Measurements from ENCODE around the gene LAG3.

Gene LAG3

DNA sequence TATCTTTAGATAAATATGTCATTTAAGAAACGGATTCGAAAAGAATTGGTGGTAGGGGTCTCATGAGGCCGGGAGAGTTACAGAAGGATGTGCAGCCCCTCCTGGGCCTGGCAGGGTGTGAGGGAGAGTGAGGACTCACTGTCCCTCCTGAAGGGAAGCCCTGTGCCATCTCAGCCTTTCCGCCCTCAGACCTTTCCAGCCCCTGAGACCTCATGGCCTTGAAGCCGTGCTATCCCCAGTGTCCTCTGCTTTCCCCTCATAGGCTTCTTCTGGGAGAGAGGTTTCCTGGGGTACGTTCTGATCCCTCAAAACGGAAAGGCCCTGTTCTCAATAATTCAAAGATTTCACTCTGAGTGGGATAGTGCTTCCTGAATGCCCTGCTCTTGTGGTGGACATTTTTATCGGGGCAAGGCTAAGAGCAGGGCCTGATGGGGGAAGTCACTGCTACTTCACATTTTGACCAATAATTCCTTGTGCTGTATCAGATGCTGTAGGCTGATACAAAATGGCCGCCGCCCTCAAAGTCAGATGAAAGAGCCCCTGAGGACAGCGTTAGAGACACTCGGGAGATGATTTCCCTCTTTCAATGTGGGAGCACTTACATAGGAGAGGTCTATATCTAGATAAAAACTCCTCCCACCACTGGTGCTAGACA lies 18.3 kb downstream of the LAG3 start:
- no peak for DNase-seq

DNA sequence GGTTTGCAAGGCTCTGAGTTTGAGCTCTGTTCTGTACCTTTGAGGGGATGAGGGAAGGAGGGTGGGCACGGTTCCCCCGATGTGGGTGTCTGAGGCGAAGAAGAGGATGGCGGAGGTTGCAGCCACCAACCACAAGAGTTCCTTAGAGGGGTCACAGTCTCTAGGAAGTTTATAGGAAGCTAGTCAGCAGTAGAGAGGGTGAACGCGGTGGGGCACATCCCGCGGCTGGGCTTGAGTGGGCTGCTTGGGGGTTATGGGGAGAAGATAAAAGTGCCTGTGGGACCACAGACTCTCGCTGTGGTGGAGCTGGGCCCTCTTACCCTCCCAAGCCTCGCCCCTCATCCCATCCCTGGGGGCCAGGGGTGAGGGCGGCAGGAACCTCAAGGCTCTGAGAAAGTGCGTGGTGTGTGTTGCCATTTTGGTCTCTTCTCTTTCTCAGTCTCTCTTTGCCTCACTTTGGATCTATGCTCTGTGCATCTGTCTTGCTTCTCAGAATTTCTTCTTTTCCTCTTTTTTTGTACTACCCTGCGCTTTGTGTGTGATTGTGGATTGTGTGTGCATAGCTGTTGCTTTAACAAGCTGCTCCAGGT lies 19.7 kb downstream of the LAG3 start:
- DNase-seq: no peak

DNA sequence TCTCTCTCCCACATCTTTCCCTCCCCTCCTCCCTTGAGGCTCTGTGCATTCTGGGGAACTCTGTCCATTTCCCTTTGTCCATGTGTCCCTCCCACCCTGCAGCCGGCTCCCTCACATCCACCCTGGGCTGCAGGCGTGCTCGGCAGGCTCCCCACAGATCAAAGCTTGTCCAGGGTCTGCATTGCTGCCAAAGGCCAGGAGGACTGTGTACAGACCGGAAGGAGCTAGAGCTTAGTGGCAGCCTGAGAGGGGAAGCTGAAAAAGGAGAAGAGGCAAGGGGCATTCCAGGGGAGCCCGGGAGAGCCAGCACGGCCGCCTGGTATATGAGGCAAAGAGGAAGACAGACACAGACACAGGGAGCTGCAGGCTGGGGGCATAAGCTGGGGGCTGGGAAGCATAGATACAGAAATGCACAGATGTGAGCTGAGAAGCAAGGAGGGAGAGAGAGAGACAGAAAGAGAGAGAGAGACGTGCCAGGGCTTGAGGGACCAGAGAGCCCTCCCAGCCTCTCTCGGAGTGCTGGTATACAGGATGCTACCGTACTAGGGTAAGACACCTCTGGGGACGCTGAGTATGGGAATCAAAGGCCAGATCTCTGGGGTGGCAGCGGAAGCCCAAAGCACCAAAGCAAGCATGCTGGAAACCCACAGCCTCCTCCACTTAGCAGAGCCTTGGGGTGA lies 20.3 kb downstream of the LAG3 start:
- no peak for DNase-seq

DNA sequence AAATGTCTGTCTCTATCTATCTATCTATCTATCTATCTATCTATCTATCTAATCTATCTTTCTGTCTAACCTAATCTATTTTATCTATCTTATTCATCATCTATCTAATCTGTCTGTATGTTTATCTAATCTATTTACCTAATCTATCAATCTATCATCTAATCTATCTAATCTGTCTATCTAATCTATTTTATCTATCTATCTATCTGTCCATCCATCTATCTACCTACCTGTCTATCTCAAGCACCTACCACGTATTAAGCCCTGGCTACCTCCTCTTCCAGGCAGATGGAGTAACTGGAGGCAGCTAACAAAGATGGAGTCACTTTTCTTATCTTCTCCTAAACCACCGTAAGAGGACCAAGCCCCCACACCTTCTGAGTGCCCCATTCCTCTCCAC lies 22.8 kb downstream of the LAG3 start:
- DNase-seq: no peak

DNA sequence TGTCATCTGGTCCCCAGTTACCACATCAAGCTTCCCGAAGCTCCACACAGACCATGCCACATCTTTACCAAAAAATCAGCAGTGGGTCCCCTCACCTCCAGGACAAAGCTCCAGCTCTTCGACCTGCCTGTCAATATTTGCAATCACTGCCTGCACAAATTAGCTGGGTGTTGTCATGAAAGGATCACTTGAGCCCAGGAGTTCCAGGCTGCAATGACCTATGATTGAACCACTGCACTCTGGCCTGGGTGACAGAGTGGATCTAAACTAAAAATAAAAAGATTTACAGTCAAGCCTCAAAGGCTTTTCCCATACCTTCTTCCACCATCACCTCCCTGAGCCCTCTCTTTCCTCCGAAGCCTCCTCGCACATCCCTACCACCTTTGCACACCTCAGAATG lies 24.3 kb downstream of the LAG3 start:
- no peak for DNase-seq

DNA sequence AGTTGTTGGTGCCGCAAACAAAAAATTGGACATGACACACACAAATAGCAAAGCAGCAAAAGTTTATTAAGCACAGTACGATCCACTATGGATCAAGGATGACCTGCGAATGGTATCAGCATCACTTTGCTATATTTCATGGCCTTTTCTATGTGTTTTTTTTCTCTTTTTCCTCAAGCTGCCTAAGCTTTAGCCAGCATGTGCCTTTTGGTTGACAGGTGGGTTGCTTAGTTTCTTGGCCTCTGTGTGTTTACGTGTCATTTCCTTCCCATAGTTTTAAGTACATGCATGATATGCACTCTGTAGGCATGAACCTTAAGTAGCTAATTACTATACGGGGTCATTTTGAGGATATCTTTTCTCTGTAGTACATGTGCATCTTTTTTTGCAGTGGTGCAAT lies 26.8 kb downstream of the LAG3 start:
- DNase-seq: no peak

DNA sequence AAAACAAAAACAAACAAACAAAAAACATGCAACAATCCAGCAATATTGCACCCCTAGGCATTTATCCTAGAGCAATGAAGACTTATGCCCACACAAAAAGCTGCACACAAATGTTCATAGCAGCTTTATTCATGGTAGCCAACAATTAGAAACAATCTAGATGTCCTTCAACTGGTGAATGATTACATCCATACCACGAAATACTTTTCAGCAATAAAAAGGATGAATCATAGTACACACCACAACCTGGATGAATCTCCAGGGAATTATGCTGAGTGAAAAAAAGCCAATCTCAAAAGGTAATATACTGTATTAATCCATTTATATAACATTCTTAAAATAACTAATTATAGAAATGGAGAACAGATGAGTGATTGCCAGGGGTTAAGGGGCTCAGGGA lies 34.9 kb downstream of the LAG3 start:
- DNase-seq: no peak

DNA sequence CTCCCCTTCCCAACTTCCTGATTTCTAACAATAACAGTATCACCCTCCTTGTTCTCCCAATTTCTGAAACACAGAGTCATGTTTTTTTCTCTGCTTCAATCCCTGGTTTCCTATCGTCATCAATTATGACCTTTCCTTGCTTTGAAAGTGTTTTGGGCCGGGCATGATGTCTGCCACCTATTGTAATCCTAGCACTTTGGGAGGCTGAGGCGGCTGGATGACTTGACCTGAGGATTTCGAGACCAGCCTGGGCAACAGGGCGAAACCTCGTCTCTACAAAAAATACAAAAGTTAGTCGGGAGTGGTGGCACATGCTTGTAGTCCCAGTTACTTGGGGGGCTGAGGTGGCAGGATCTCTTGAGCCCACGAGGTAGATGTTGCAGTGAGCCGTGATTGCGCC lies 36.7 kb downstream of the LAG3 start:
- DNase-seq: no peak

DNA sequence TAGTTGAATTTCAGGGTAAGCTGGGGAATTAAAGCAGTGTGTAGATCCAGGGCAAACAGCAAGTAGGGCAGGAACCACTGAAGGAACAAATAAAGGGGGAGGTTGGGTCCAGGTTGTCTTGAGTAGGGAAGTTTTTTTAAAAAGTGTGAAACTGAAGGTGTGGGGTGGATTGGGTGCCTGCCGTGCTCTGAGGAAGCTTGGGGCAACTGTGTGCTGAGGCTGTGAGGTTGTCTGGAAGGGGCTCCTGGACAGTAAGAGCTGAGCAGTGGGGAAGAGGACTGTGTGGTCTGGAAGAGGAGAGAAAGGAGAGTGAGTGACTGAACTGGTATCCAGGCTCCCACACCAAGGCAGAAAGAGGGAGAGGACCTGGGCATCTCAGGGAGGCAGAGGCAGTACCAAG lies 38.4 kb downstream of the LAG3 start:
- DNase-seq: no peak

DNA sequence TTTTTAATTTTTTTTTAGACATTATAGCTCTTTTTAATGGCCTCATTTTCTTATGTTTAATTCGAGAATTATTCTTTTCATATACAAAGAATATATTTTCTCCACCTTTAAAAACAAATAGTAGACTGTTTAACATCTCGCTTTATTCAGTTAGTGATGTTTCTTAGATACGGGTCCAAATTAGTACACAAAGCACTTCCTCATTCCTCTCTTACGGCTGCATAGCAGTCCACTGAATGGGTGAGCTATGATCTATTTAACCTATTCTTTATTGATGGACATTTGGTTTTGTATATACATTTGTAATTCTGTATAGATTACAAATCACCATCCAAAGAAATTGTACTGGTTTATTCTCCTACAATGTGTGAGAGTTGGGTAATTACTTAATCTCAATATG lies 41.0 kb downstream of the LAG3 start:
- no peak for DNase-seq

DNA sequence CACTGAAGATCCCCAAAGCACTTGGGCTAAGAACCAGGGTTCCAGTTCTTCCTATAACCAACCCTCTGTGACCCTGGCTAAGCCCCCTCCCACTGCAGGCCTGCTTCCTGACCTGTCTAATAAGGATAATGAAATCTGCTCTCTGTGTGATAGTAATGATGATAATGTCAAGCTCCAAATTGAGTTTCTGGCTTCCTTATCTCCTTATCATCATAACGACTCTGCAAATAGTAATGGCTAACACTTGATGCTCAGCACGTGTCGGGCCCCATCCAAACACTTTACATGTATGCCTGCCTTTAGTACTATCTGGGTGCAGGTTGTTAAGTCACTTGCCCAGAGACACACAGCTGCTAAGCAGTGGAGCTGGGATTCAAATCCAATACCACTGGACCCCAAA lies 44.3 kb downstream of the LAG3 start:
- DNase-seq: no peak

DNA sequence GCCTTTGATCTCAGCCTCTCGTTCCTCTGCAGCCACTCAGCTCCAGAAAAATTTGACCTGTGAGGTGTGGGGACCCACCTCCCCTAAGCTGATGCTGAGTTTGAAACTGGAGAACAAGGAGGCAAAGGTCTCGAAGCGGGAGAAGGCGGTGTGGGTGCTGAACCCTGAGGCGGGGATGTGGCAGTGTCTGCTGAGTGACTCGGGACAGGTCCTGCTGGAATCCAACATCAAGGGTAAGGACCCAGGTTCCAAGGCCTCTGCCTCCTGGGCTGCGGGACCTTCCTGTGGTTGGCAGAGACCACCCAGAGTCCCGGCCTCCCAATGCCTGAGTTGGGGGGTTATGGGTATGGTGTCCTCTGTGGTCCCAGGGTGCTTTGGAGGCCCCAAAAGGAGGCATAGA lies 44.8 kb downstream of the LAG3 start:
- no peak for DNase-seq

DNA sequence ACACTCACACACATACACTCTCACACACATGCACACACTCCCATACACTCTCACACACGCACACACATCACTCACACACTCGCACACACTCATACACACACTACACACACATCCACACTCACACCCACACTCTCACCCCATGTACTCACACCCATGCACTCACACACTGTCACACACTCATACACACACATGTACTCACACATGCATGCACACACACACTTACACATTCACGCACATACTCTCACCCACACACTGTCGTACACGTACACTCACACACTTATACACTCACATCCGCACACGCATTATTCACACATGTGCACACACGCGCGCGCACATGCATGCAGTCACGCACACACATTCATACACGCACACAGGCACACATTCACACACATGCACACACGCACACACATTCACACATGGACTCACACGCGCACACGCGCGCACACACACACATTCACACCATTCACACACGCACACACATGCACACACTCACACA lies 45.4 kb downstream of the LAG3 start:
- DNase-seq: no peak

DNA sequence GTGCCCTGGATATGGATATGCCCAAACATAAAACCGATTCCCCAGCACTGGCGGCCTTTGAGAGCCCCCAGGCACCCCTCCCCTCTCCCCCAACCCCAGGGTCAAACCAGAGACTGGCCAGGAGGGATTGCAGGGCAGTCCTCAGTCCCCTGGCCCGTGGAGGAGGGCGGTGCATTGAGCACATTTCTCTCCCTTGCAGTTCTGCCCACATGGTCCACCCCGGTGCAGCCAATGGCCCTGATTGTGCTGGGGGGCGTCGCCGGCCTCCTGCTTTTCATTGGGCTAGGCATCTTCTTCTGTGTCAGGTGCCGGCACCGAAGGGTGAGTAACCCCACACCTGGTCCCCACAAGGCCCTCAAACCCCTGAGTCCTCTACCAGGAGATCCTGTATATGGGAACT lies 45.9 kb downstream of the LAG3 start:
- DNase-seq: no peak

DNA sequence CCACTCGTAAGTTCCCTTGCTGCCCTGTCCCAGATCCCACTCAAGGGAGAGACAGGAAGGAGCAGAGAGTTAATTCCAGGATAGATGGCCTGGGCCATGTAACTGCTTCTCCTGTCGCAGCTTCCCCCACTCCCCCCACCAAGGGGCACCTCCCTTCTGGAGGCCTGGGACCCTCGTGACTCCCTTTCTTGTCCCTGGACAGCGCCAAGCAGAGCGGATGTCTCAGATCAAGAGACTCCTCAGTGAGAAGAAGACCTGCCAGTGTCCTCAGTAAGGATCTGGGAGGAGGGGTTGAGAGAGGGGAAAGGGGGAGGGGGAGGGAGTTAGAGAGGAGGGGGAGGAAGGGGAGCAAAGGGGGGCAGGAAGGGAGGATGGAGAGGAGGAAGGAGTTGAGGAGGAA lies 46.3 kb downstream of the LAG3 start:
- no peak for DNase-seq

DNA sequence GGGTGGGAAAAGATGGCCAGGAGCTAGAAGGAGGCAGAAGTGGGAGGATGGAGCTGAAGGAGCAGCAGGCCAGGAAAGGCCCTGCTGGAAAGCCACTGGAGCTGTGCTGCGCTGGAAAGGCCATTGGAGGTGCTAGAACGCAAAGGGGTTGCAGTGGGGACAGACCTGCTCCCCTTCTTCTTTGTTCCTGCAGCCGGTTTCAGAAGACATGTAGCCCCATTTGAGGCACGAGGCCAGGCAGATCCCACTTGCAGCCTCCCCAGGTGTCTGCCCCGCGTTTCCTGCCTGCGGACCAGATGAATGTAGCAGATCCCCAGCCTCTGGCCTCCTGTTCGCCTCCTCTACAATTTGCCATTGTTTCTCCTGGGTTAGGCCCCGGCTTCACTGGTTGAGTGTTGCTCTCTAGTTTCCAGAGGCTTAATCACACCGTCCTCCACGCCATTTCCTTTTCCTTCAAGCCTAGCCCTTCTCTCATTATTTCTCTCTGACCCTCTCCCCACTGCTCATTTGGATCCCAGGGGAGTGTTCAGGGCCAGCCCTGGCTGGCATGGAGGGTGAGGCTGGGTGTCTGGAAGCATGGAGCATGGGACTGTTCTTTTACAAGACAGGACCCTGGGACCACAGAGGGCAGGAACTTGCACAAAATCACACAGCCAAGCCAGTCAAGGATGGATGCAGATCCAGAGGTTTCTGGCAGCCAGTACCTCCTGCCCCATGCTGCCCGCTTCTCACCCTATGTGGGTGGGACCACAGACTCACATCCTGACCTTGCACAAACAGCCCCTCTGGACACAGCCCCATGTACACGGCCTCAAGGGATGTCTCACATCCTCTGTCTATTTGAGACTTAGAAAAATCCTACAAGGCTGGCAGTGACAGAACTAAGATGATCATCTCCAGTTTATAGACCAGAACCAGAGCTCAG lies 47.0 kb downstream of the LAG3 start:
- DNase-seq: no peak

DNA sequence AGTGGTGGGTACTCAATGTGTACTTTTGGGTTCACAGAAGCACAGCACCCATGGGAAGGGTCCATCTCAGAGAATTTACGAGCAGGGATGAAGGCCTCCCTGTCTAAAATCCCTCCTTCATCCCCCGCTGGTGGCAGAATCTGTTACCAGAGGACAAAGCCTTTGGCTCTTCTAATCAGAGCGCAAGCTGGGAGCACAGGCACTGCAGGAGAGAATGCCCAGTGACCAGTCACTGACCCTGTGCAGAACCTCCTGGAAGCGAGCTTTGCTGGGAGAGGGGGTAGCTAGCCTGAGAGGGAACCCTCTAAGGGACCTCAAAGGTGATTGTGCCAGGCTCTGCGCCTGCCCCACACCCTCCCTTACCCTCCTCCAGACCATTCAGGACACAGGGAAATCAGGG lies 47.8 kb downstream of the LAG3 start:
- DNase-seq: no peak

DNA sequence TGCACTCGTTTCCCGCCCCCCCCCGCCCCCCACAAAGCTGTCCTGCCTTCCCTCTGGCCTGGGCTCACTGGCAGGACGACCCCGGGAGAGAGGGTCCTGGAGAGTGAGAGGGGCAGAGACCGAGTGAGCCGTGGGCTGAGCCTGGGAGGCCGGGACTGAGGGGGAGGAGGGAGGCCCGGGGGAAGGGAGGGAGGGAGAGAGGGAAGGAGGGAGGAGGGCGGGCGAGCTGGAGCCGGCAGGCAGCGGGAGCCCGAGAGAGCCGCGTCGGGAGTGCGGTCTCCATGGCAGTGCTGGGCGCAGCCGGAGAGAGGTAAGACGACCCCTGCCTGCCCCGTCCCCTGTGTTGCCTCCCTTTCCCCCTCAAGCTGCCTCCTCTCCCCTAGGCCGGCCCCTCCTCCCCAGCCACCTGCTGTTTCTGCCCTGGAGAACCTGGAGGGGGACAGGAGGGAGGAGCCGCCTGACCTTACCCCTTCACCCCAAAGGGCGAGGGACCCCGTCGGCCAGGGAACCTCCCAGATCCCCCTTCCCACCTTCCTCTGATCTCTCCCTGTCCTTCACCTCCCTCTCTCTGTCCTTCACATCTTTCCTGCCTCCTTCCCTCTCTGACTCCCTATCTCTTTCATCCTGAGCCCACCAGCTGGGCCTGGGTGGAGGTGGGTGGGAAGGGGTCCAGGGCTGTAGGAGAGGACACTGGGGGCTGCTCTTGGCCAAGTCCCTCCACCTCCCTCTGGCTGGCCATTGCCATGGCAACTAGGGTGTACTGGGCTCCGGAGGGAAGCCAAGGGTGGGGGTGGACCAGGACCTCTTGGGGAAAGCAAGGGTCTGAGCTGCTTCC lies 49.5 kb downstream of the LAG3 start, which contains the start of gene GPR162:
GPR162 (plus strand) TSS at position 231 of the 835 bp plus-strand sequence. CDS start 2,078 bp downstream, outside the sequence.
- DNase-seq: no peak

DNA sequence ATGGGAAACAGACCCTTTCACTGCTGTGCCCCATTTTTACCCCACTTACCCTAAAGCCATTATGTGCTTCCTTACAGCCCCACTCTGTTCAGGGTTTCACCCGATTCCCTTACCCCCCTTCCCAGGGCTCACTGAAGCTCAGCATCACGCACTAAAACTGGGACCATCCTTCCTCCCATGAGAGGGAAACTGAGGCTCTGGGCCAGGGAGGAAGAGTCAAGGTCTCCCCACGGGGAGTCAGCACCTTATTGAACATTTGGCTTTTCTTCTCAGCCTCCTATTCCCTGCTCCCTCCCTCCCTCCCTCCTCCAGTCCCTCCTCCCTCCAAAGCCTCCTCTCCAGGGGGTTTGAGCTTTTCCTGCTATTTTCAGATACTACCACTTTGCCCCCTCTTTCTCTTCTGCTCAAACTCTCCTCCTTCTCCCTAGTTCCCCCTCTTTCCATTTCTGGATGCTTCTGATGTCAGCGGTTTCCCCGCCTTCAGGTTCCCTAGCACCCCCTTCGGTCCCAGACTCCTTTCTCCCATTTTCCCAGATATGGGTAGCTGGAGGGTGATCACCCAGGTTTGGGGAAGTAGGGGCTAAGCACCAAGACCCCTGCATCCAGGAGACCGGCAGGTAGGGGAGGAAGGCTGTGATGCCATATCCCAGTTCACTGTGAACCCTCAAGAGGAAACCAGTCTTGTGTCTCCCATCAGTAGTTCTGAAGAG lies 50.3 kb downstream of the LAG3 start:
- no peak for DNase-seq

DNA sequence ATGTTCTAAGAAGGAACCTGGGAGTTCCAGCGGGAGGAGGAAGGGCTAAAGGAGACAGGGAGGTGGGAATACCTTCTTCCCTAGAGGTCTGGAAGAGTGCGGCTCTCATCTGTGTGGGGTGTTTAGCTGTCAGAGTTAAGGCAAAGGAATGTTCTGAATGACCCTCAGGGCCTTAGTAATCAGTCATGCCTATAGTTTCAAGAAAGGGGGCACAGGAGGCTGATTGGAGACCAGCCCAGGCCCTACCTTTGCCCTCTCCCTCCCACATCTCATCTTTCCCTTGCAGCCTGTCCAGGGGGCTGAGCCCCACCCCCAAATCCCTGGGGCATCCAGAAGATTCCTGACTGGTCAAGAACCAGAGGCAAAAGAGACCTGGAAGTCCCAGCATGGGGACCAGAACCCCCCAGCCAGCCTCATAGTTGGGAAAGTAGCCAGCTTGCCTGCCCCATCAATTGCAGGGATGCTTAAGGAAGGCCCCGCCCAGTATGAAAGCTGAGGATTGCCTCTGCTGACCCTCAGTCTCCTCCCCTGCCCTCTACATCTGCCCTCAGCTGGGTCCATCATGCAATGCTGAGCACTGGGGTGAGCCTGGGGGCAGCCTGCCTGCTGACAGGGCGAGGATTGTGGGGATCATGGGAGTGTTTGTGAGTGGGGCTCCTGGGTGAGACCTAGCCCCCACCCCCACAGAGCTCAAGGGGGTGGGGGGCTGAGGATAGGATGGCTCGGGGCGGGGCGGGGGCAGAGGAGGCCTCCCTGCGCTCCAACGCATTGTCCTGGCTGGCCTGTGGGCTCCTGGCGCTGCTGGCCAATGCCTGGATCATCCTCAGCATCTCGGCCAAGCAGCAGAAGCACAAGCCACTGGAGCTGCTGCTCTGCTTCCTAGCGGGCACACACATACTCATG lies 51.1 kb downstream of the LAG3 start:
- no peak for DNase-seq

All from activated gamma-delta T cell (primary cell).